GM18868 (cell line): ENCODE results near the gene PPP1R9B.

Source experiments
- ATAC-seq: cut with Tn5 transposase; IDR thresholded peaks from one replicate; pipeline ENCODE4 v1.9.1; 2021; ENCODE audit warnings: mild to moderate bottlenecking, moderate library complexity; ENCODE audit not compliant: unreplicated experiment

The PPP1R9B gene

GRCh38 chr17:50129353-50129727 is 21.1 kb downstream of the PPP1R9B start:
- no peak for ATAC-seq

DNA sequence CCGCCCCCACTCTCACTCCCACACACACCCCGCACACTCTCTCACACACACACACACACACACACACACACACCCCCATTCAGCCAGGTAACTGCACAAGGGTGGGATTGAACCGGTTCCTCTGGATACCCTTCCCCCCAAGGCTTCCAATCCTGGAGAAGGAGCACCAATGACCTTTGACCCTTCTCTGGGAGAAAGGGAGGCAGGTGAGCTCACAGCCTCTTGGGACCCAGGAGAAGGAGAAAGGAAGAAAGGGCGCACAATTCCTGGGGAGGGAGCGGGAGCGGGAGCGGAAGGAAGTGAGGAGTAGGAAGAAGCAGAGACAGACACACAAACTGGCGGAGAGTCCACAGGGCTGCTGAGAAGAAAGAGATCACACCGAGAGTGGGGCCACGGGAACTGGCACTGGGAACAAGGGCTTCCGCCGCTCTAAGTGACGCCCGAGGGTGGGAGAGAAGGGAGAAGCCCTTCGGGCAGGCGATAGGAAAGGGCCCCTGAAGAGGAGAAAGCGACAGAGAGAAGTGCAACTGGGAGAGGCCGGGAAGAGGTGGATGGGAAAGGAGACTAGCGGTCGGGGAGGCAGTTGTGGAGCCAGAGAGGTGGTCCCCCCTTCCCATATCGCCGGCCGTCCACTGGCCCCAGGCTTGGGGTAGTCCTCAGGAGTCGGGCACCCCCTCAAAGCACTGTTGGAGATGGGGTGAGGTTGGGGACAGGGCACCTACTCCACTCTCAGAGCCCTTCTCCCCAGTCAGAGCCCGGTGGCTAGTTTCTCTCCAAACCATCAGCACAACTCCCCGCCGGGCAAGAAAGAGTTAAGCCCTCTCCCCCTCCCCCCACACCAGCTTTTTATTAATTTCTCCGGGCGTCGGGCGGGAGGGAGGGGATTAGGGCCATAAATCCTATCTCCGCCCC is 21.8 kb downstream of the PPP1R9B start:
- no peak for ATAC-seq

GRCh38 chr17:50127697-50128361 is 22.6 kb downstream of the PPP1R9B start:
- ATAC-seq = no peak

GRCh38 chr17:50125420-50125997 is 25.0 kb downstream of the PPP1R9B start:
- no peak for ATAC-seq

GRCh38 chr17:50123649-50124349 is 26.7 kb downstream of the PPP1R9B start:
- no peak for ATAC-seq

- no peak for ATAC-seq
Observed at GRCh38 chr17:50122945-50123344, 27.5 kb downstream of the PPP1R9B start.

DNA sequence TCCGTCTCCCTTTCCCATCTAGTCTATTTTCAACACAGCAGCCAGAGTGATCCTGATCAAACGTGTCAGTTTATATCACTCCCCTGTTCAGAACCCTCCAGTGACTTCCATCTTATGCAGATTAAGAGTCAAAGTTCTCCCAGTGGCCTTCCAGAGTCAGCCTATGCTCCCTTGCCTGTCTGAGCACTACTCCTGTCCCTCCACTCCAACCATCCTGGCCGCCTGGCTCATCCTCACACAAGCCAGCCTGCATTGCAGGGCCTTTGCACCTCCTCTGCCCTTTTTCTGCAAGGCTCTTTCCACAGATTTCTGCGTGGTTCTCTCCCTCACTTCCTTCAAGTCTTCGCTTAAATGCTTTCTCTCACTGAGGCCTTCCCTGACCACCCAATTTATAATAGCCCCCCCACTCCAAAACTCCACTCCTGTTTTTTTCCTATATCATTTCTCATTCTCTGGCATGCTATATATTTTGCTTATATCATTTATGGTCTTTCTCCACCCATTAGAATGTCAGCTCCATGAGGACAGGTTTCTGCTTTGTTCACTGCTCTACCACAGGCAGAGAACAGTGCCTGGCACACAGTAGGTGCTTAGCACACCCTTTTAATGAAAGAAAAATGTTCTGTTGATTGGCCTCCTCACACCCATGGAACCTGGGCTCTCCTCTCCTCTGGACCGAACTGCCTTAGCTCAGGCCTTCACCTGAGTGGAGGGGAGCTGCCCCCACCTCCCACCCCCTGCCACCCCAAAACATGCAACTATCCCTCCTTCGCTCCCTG is 29.8 kb downstream of the PPP1R9B start:
- no peak for ATAC-seq

GRCh38 chr17:50118828-50119218 is 31.7 kb downstream of the PPP1R9B start:
- no peak for ATAC-seq

GRCh38 chr17:50118076-50118827 is 32.2 kb downstream of the PPP1R9B start:
- no peak for ATAC-seq

DNA sequence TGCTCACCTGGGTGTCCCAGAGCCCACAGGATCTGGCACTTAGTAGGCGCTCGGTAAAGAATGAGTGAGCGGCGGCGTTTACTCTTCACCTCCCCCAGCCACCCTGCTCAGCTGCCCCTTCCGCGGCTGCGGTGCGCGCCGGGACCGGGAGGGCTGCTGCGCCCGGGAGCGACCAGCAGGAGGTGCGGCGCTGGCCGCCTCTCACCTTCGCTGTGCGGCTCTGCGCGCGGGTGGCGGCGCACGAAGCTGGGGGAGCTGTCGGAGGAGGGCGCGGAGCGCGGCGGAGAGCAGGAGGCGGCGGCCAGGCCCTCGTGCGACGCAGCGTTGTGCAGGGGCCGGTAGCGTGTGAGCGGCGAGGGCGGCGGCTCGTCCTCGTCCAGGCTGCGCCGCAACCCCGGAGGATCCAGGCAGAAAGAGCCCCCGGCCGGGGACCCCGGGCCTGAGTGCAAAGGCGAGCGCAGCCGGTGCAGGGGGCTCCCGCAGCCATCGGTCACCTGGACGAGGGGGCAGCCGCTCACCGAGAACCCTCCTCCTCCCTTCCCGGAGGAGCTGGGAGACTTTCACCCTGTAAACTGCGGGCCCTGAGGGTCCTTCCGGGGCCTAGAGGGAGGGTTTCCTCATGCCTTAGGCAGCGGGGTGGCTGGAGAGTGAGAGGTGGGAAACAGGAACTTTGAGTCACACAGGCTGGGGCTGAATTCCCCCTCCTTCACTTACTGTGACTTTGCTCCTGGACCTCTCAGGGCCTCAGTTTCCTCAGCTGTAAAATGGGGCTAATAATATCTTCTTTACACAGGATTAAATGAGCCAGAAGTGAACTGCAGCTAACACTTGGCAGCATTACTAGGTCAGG is 33.0 kb downstream of the PPP1R9B start:
- peak; percentile 45 for ATAC-seq

- ATAC-seq = no peak
Observed at GRCh38 chr17:50115756-50116155, 34.7 kb downstream of the PPP1R9B start.

GRCh38 chr17:50114849-50115357 is 35.6 kb downstream of the PPP1R9B start:
- ATAC-seq = no peak

DNA sequence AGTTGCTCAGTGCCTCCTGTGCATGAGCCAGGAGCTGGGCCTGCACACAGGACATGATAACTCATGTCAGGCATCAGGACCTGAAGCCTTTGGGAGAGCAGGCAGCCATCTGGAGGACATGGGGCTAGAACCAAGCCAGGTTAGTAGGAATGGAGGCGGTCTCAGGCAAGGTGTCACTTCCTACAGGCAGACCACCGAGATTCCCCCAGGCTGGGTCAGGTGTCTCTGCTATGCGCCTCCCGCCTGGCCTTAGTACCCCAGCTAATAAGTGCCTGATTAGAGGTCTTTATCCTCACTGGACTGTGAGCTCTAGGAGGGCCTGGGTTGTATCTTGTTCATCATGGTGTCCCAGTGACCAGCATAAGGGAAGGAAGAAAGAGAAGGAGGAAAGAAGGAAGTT is 36.1 kb downstream of the PPP1R9B start:
- no peak for ATAC-seq

- no peak for ATAC-seq
Observed at GRCh38 chr17:50113624-50114320, 36.7 kb downstream of the PPP1R9B start.

- ATAC-seq = no peak
Observed at GRCh38 chr17:50112694-50113093, 37.8 kb downstream of the PPP1R9B start.

DNA sequence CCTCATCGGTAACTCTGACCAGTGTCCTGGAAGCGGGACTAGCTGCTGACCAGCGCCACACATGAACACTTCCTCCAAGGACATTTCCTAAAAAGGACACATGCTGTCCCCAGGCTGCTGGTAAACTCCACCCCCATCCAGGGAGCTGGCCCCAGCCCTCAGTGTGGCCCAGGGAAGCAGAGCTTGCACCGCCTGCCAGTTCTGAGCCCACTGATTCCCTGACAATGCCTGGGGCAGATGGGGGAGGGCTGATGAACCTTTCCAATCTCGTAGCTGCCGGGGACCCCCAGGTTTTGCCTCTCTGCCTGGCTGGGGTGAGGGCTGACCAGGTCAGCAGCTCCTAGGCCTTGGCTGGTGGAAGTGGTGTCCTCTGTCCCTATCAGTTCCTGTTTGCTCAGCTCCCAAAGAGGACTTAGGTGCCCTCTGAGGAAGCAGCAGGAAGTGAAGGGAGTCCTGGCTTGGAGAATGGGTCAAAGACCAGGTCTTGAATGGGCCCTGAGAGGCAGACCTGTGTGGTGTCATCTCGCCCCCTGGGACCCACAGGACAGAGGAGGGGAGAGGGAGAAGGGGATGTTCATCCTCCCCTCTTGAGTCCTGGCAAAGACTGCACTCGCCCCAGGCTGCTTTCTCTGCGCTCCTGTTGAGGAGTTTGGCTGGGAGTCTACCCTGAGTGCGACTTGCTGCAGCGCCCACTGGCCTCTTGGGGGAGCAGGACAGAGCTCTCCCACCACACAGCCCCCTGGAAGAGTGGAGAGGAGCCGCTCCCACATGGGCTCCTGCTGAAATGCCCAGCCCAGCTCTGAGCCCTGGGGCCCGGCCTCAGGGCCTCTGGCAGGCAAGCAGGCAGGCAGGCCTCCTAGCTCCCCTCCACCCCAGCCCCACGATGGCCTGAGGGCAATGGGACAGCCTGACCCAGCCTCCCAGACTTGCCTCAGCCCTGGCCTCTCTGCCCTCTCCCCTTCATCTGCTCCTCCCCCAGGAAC is 38.5 kb downstream of the PPP1R9B start:
- ATAC-seq = no peak
